Esophagus squamous epithelium (tissue), 5 donors: ENCODE results near the gene ZFAND3. TPM values are rescaled to one million over a fixed set of nuclear protein-coding genes. Genes with fewer than 3 reads are reported as not detected.

ENCODE experiments used
- DNase-seq: peaks from one replicate; lab custom pipeline; 2025; lab: John Stamatoyannopoulos, UW
- H3K27ac ChIP-seq, 4 donors: fragments of 200-600 bp; sonication (generic); one replicate each; pipeline ENCODE4 v1.5.1; 2016 to 2019; ENCODE audit warnings: mild to moderate bottlenecking in 1 of 4
- H3K27me3 ChIP-seq, 4 donors: fragments of 200-600 bp; sonication (generic); 1 replicate in 3 of 4; 2 replicates in 1 of 4; pipeline versions ENCODE4 v1.5.1 to v1.6.0; 2017 to 2021; ENCODE audit warnings: antibody characterized with exemption in 1 of 4
- H3K36me3 ChIP-seq, 3 donors: fragments of 200-600 bp; sonication (generic); one replicate each; pipeline ENCODE4 v1.5.1; 2016 to 2019
- H3K4me1 ChIP-seq, 3 donors: fragments of 200-600 bp; sonication (generic); one replicate each; pipeline ENCODE4 v1.5.1; 2017 to 2019
- H3K4me3 ChIP-seq, 4 donors: fragments of 200-600 bp; sonication (generic); 1 replicate in 3 of 4; 2 replicates in 1 of 4; pipeline ENCODE4 v1.5.1; 2016 to 2019; ENCODE audit warnings: mild to moderate bottlenecking in 2 of 4, moderate library complexity in 1 of 4
- H3K9me3 ChIP-seq, 3 donors: fragments of 200-600 bp; sonication (generic); one replicate each; pipeline ENCODE4 v1.5.1; 2016 to 2019
- POLR2A ChIP-seq, 4 donors: fragments of 450-650 bp; IDR thresholded peaks; one replicate each; pipeline ENCODE4 v1.6.1; 2017; ENCODE audit warnings: antibody characterized with exemption in 4 of 4, mild to moderate bottlenecking in 4 of 4, moderate library complexity in 3 of 4
- WGBS, 2 donors: methylation state at CpG; one replicate each; pipeline ENCODE4 v1.1.5; 2018; 5-methylcytosine and 5-hydroxymethylcytosine counted together
- intact Hi-C: fragments of 100-400 bp; cut with DNase I; formaldehyde crosslinking; loops from one replicate; pipeline ENCODE4 v1.15.0; 2022
- total RNA-seq, 4 donors: library from RNA; depleted of rRNA; stranded (reverse); fragments of >200 nt; gene quantifications; one replicate each; pipeline ENCODE4 v1.1.0, GENCODE V29; 2016
- TF ChIP-seq, protein P1 (sequence below), 6 experiments: fragments of 450-650 bp in 4 of 6; fragments of 200-600 bp in 2 of 6; sonication (generic) in 2 of 6; IDR thresholded peaks; one replicate each; pipeline ENCODE4 v1.5.1; 2016 to 2019; ENCODE audit warnings: antibody characterized with exemption in 6 of 6, mild to moderate bottlenecking in 4 of 6, moderate library complexity in 4 of 6
- donor health status: DM: yes; HTN: yes; CAD: no.

Gene ZFAND3
- total RNA-seq, 4 donors from 2014 or later = 15.7 to 23.8 (median 20.9) TPM

DNA sequence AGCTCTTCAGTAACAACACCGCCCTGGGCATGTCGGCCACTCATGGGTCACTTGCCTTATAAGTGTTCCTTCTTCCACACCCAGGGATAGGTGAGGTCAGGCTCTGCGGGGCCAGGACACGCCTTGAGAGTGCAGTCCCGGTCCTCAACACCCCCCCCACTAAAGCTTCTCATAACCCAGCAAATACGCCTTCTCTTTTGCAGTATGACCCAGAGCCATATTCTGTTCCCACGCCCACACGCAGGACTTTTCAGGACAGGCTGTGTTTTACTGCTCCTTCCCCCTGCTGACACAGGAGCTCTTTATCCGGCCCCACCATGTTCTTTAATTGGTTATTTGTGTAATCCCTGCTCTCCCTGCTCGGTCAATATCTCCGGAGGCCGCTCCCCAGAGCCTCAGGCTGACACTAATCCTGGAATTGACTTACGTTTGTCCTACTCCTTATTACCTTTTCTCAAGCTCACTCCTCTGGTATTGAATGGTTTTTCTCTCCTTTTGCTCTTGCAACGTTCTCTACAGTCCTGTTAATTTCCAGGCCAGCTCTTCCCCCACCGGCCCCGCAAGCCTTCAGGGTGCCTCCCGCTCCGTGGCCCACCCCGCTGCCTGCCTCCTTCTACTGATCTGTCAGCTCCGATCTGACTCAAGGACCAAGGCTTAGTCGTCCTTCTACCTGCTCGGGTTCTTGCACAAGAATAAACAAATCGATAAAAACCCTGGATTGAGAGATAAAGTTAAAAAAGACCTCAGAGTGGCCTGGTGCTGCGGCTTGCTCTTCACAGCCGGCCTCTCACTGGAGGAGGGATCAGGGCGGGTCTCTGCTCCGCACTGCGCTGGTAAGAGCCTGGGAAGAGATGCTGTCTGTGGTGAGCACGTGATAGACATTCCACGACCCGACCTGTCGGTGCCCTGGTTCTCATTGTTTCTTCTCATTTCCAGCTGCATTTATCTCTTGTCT is 357.5 kb downstream of the ZFAND3 start:
- Histone ChIP-seq H3K27ac (peak overlapping the region in 2 of 4 donors; percentile 11 to 78), H3K4me3 (no peak overlapping the region), H3K9me3 (no peaks in the 10 kb centered on the region), H3K36me3 (peaks cover 0 to 6% (median 0%) of the 10 kb centered on the region in 3 donors), H3K4me1 (peaks cover 0 to 40% (median 7%) of the 10 kb centered on the region in 3 donors), H3K27me3 (no peaks in the 10 kb centered on the region)
- no peak for TF ChIP-seq POLR2A (IDR thresholded peaks at IDR 0.05)
- TF ChIP-seq, protein P1, sequence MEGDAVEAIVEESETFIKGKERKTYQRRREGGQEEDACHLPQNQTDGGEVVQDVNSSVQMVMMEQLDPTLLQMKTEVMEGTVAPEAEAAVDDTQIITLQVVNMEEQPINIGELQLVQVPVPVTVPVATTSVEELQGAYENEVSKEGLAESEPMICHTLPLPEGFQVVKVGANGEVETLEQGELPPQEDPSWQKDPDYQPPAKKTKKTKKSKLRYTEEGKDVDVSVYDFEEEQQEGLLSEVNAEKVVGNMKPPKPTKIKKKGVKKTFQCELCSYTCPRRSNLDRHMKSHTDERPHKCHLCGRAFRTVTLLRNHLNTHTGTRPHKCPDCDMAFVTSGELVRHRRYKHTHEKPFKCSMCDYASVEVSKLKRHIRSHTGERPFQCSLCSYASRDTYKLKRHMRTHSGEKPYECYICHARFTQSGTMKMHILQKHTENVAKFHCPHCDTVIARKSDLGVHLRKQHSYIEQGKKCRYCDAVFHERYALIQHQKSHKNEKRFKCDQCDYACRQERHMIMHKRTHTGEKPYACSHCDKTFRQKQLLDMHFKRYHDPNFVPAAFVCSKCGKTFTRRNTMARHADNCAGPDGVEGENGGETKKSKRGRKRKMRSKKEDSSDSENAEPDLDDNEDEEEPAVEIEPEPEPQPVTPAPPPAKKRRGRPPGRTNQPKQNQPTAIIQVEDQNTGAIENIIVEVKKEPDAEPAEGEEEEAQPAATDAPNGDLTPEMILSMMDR (IDR thresholded peaks at IDR 0.05) = no peak
- intact Hi-C loops = no loop called here
- 69 to 80% methylated on average over 26 to 31 of the region's 32 CpGs for WGBS, 2 donors
- DNase-seq = no peak

DNA sequence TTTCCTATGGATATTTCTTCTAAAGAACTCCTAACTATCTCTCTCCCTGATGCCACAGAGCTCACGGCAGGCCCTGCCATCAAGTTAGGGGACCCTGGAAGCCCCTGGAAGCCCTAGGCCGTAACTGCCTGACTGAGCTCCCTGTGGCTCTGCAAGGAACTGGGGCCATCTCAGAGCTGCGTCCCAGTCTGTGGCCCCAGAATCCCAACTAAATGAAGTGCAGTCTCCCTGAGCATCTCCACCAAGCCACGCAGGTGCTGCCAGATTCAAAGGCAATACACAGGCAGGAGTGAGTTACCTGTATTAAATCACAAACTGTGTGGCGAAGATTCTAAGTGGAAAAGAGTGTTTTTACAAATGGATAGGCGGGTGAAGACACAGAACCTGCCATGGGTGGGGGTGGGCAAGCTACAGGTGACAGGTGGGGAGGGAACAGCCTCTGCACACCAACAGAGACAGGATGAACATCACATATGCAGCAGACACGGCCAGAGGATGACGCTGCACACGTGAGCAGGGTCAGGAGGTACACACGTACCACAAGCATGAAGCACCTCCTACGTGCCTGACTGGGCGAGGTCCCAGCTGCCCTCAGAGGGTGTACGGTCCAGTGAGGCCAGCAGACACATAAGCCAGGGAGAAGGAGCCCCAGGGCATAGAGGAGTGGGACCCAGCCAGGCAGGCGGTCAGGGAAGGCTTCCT is 358.5 kb downstream of the ZFAND3 start:
- DNase-seq = no peak
- peak overlapping the region in 1 of 4 donors; percentile 78 for H3K27ac ChIP-seq
- intact Hi-C loops = no loop called here
- TF ChIP-seq POLR2A (IDR thresholded peaks at IDR 0.05) = no peak
- TF ChIP-seq, protein P1 (IDR thresholded peaks at IDR 0.05) = no peak
- H3K36me3 ChIP-seq = peaks cover 0 to 6% (median 0%) of the 10 kb centered on the region in 3 donors
- no peak overlapping the region for H3K4me3 ChIP-seq
- no peaks in the 10 kb centered on the region for H3K9me3 ChIP-seq
- H3K27me3 ChIP-seq = no peaks in the 10 kb centered on the region
- H3K4me1 ChIP-seq = peaks cover 0 to 40% (median 7%) of the 10 kb centered on the region in 3 donors
- 80 to 89% methylated on average over 9 of the region's 14 CpGs for WGBS, 2 donors

DNA sequence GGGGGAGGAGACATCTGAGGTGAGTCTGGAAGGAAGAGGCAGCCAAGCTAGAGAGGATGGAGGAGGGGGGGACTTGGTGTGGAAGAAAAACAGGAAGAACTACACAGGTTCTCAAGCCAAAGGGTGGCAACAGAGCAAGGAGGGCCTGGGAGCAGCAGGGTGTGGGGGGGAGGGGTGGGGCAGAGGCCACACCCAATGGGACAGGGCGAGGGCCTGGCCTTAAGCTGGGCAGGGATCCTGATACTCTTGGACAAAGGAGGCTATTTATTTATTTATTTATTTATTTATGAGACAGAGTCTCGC is 359.0 kb downstream of the ZFAND3 start:
- intact Hi-C loops = no loop called here

DNA sequence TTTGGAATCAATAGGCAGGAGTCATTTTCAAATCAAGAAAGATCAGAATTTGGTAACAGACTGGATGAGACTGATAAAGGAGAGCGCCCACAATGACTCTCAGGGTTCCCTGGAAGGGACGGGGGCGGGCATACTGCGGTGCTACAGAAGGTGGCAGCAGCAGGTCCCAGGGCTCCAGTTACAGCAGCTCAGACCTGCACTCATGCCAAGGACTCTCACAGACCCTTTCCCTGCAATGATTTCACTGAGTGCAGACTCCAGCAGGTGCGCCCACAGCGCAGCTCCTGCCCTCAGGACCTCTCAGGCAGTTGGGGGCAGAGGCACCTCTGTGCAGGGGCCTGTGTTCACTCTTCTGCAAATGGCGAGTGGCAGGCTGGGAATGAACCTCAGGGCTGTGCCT is 359.8 kb downstream of the ZFAND3 start:
- no peaks in the 10 kb centered on the region for H3K27me3 ChIP-seq
- peaks cover 0 to 39% (median 7%) of the 10 kb centered on the region in 3 donors for H3K4me1 ChIP-seq
- WGBS, 2 donors = 86 to 100% methylated on average over 1 to 7 of the region's 7 CpGs
- no peaks in the 10 kb centered on the region for H3K9me3 ChIP-seq
- H3K36me3 ChIP-seq = peaks cover 0 to 6% (median 0%) of the 10 kb centered on the region in 3 donors
- no peak overlapping the region for H3K27ac ChIP-seq
- no peak overlapping the region for H3K4me3 ChIP-seq
- intact Hi-C loops = no loop called here
- TF ChIP-seq, protein P1 (IDR thresholded peaks at IDR 0.05) = no peak
- no peak for TF ChIP-seq POLR2A (IDR thresholded peaks at IDR 0.05)
- DNase-seq = no peak

More for the DNA sequence above, 359.0 kb downstream of the ZFAND3 start:
- Histone ChIP-seq H3K9me3 (no peaks in the 10 kb centered on the region), H3K4me1 (peaks cover 0 to 40% (median 7%) of the 10 kb centered on the region in 3 donors), H3K27ac (peak overlapping the region in 1 of 4 donors; percentile 78), H3K36me3 (peaks cover 0 to 6% (median 0%) of the 10 kb centered on the region in 3 donors), H3K4me3 (no peak overlapping the region), H3K27me3 (no peaks in the 10 kb centered on the region)
- no peak for DNase-seq
- 77 to 83% methylated on average over 2 of the region's 2 CpGs for WGBS, 2 donors
- TF ChIP-seq, protein P1 (IDR thresholded peaks at IDR 0.05) = no peak
- TF ChIP-seq POLR2A (IDR thresholded peaks at IDR 0.05) = no peak
